ENCODE data around the gene PTPRQ.
A peak's percentile ranks its signal among the peaks of the same experiment; 100 is the strongest.

Gene PTPRQ

DNA sequence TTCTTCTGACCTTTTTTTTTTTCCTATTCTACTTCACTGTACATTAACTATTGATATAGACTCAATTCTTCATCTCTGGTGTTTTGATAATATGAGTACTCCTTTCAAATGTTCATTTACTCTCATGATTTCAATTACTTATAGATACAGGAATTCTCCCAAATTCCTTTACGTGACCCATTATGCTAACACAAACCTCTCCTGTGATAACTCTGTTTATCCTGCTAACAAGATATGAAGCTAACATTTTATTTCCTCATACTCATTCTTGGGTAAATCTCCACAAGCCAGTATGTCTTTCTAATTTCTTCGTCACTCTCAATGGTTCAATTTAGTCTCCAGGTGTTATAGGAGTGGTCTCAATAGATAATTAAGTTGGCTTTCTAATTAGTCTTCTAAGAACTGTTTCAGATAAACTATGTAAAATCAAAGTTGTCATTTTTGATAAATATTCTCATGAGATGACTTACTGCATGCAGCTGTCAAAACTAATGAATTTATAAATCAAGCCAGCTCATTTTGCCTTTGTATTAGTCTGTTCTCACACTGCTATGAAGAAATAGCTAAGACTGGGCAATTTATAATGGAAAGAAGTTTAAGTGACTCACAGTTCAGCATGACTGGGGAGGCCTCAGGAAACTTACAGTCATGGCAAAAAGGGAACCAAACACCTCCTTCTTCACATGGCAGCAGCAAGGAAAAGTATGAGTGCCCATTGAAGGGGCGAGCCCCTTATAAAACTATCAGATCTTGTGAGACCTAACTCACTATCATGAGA is 132.8 kb downstream of the PTPRQ start:
- no peak for DNase-seq

GRCh38 chr12:80580254-80580653 is 136.2 kb downstream of the PTPRQ start:
- peak; percentile 21 for DNase-seq

DNA sequence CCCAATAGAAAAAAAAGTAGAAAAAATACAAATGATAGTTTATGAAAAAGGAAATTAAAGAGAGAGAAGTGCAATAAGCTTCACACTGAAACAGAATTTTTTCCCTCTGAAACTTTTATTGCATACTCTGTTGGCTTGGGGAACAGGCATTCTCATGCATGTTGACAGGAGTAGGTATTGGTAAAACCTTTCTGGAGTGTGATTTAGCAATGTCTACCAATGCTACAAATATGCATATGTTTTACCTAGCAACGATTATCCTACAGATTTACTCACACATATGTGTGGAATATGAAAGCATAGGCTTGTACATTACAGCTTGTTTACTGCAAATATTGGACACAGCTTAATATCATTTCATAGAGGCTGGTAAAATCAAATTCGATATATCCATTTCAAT is 137.7 kb downstream of the PTPRQ start:
- no peak for DNase-seq

GRCh38 chr12:80582431-80582830 is 138.4 kb downstream of the PTPRQ start:
- DNase-seq: no peak

GRCh38 chr12:80589077-80589476 is 145.0 kb downstream of the PTPRQ start:
- no peak for DNase-seq

DNA sequence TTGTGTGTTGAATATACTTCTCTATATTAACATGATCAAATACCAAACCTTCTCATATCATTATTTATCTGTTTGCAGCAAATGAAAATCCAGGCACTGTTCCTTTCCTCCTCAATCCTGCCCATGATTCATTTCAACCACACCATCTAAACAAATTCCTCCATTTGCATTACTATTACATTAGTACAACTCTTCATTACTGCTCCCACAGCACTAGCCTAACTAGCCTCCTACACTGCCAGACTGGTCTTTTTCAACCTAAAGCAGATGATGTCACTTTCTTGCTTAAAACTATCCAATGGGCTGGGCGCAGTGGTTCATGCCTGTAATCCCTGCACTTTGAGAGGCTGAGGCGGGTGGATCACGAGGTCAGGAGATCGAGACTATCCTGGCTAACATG is 146.1 kb downstream of the PTPRQ start:
- DNase-seq: no peak

DNA sequence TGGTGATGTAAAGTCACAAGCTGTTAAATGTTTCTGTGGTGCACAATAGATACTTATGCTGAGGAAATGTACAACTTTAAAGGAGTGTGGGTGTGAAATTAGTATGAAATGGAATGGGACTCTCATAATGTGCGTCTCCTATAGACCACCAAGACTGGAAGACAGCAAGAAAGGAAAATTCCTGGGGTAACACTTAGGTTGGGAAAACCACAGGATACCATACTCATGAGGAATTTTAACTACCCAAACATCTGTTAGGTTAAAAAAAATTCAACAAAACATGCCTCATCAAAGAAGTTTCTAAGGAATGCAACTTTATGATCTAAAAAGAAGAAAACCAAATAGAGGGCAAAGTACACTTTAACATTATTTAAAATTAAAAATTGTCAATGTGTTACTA is 149.7 kb downstream of the PTPRQ start:
- DNase-seq: no peak

- no peak for DNase-seq
Measured at GRCh38 chr12:80596509-80596908, 152.5 kb downstream of the PTPRQ start.

- DNase-seq: no peak
Measured at GRCh38 chr12:80598004-80598606, 154.1 kb downstream of the PTPRQ start.

GRCh38 chr12:80602455-80602854 is 158.4 kb downstream of the PTPRQ start:
- no peak for DNase-seq

GRCh38 chr12:80607361-80608135 is 163.5 kb downstream of the PTPRQ start:
- no peak for DNase-seq

- peak; percentile 23 for DNase-seq
Measured at GRCh38 chr12:80617733-80618132, 173.7 kb downstream of the PTPRQ start.

GRCh38 chr12:80620281-80620680 is 176.2 kb downstream of the PTPRQ start:
- DNase-seq: no peak

- peak; percentile 52 for DNase-seq
Measured at GRCh38 chr12:80622271-80622670, 178.2 kb downstream of the PTPRQ start.

DNA sequence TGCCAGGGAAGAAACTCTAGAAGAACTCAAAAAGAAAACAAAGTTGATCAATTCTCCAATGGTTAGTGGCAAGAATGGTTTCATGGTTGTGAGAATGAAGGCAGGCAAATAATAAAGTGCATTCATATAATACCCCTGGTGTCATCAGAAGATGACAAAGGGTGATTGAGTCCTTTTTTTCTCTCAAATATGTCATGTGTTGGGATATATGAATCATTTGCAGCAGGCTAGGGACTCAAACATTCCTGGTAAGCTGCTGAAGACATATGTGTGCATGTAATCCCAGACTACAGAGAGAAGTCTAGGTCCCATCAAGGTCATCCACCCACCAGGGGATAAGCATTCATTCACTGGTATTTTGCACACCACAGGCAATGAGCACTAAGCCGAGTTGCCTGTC is 181.0 kb downstream of the PTPRQ start:
- no peak for DNase-seq

DNA sequence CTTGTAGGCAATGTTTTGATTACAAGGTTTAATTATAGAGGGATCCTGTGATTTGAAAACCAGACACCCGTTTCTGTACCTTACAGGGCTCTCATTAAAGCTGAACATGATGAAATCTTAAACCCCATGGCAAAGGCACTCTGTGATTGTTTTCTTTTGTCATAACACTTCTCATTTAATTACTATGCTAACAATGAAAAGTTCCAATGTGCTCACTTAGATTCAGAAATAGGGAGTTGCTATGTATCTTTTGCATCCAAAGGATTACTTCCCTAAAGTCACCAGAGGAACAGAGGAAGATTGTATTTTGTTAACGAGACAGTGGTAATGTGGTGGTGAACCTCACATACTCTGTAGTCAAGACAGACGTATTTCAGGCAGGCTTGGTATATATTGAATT is 181.9 kb downstream of the PTPRQ start:
- no peak for DNase-seq

DNA sequence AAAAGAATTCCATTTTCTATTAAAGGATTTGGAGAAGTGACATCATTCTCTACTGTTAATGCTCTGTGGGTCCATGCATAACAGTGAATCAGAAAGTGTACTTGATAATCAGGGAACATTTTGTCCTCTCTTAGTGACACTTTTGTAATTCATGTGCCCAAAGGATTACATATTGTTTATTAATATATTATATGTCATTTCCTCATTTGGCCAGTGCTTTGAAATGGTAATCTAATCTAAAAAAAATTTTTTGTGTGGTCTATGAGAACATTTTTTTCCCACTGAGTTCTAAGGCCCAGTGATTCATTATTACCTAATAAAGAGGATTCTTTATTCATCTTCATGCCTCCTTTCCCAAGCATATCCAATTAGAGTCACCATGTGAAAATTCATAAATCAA is 183.7 kb downstream of the PTPRQ start:
- no peak for DNase-seq

DNA sequence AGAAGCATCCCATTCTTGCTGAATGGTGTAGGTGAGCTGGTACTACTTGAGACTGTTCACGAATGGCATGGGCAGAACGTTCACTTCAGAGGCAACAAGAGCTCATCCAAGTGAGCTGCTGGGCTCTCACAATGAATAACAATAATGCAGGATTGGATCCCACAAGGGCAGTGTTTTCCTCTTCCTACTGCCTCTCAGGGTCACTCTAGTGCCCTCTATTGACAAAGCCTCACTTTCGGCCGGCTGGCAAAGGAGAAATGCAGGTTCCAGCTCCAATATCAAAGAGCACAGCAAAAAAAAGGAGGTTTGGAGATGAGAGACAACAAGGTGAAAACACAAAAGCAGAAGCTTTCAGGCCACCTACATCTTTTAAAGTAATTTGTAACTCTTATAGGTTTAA is 188.8 kb downstream of the PTPRQ start:
- peak; percentile 5 for DNase-seq

- DNase-seq: no peak
Measured at GRCh38 chr12:80634903-80635302, 190.9 kb downstream of the PTPRQ start.

- no peak for DNase-seq
Measured at GRCh38 chr12:80636832-80637231, 192.8 kb downstream of the PTPRQ start.

- no peak for DNase-seq
Measured at GRCh38 chr12:80641936-80642335, 197.9 kb downstream of the PTPRQ start.

GRCh38 chr12:80643961-80644360 is 199.9 kb downstream of the PTPRQ start:
- DNase-seq: no peak

DNA sequence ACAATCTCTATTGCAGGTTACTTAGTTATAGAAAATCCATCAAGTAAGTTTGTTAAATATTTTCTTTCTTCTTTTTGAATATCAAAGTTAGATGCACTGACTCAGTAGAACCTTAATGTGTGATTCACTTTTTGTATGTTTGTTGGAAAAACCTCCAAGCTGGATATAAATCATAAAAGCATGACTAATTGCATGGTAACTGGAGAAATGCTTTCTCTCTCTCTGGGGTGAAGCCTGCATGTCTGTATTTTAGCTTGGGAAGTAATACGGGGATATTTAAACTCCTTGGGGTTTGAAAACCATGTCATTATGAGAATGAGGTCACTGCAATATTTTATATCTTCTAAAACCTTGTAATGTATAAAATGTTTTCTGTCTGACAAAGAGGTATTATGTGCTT is 204.8 kb downstream of the PTPRQ start:
- no peak for DNase-seq

GRCh38 chr12:80655751-80656150 is 211.7 kb downstream of the PTPRQ start:
- DNase-seq: no peak

Measured in NCI-H2171 treated with DMSO at 0.1 percent for 48 hours (cell line).